ENCODE data around the gene CCDC88C. TPM values are rescaled to one million over a fixed set of nuclear protein-coding genes. Genes with fewer than 3 reads are reported as not detected.

Gene CCDC88C
- total and polyA plus RNA-seq, 3 donors from 2014 or later = 36.5 to 51.3 (median 47.4) TPM

- no peak for TF ChIP-seq POLR2A (IDR thresholded peaks at IDR 0.05)
- TF ChIP-seq CTCF (IDR thresholded peaks at IDR 0.05) = no peak
- no peaks in the 10 kb centered on the region for H3K36me3 ChIP-seq (ENCODE audit: low read depth, missing control alignments)
- H3K4me3 ChIP-seq = no peak overlapping the region
- H3K4me1 ChIP-seq = peaks cover 3% of the 10 kb centered on the region
- no peaks in the 10 kb centered on the region for H3K9me3 ChIP-seq
- 81 to 86% methylated on average over 15 to 19 of the region's 19 CpGs for WGBS, 2 donors
- intact Hi-C loops (cut with DNase I; ENCODE audit: low total_unique reads) = no loop called here
- H3K27ac ChIP-seq = no peak overlapping the region
- H3K27me3 ChIP-seq = no peaks in the 10 kb centered on the region
- DNase-seq = no peak
These were observed 30.3 kb downstream of the CCDC88C start for GRCh38 chr14:91387169-91387835.

GRCh38 chr14:91385697-91386096, 31.9 kb downstream of the CCDC88C start:
- TF ChIP-seq CTCF (IDR thresholded peaks at IDR 0.05) (no peak), POLR2A (IDR thresholded peaks at IDR 0.05) (no peak)
- H3K27me3 ChIP-seq = no peaks in the 10 kb centered on the region
- intact Hi-C loops (cut with DNase I; ENCODE audit: low total_unique reads) = no loop called here
- no peak for DNase-seq
- peaks cover 3% of the 10 kb centered on the region for H3K4me1 ChIP-seq
- no peak overlapping the region for H3K4me3 ChIP-seq
- no peaks in the 10 kb centered on the region for H3K36me3 ChIP-seq (ENCODE audit: low read depth, missing control alignments)
- H3K9me3 ChIP-seq = no peaks in the 10 kb centered on the region
- H3K27ac ChIP-seq = no peak overlapping the region

GRCh38 chr14:91385224-91385623, 32.4 kb downstream of the CCDC88C start:
- Histone ChIP-seq H3K4me1 (peaks cover 8% of the 10 kb centered on the region), H3K9me3 (no peaks in the 10 kb centered on the region), H3K36me3 (ENCODE audit: low read depth, missing control alignments) (no peaks in the 10 kb centered on the region), H3K27me3 (no peaks in the 10 kb centered on the region), H3K4me3 (no peak overlapping the region), H3K27ac (no peak overlapping the region)
- 94 to 98% methylated on average over 6 to 9 of the region's 9 CpGs for WGBS, 2 donors
- no peak for DNase-seq
- TF ChIP-seq POLR2A (IDR thresholded peaks at IDR 0.05) (no peak), CTCF (IDR thresholded peaks at IDR 0.05) (no peak)
- intact Hi-C loops (cut with DNase I; ENCODE audit: low total_unique reads) = no loop called here

- peaks cover 5% of the 10 kb centered on the region for H3K4me1 ChIP-seq
These were observed 34.2 kb downstream of the CCDC88C start for GRCh38 chr14:91383439-91383838.

More at GRCh38 chr14:91383439-91383838, 34.2 kb downstream of the CCDC88C start:
- Histone ChIP-seq H3K36me3 (ENCODE audit: low read depth, missing control alignments) (no peaks in the 10 kb centered on the region), H3K27me3 (no peaks in the 10 kb centered on the region), H3K4me3 (no peak overlapping the region), H3K9me3 (no peaks in the 10 kb centered on the region), H3K27ac (no peak overlapping the region)
- WGBS, 2 donors = 73 to 77% methylated on average over 6 to 7 of the region's 7 CpGs
- intact Hi-C loops (cut with DNase I; ENCODE audit: low total_unique reads) = no loop called here
- DNase-seq = no peak
- no peak for TF ChIP-seq POLR2A (IDR thresholded peaks at IDR 0.05)
- TF ChIP-seq CTCF (IDR thresholded peaks at IDR 0.05) = no peak
